ENCODE measurements around the gene TMEM42. TPM values are rescaled to one million over a fixed set of nuclear protein-coding genes. Genes with fewer than 3 reads are reported as not detected.

Gene TMEM42
- total and polyA plus RNA-seq, 2 of the 4 experiments (the other 2 are of a cell fraction), result 13.1 to 24.7 TPM

DNA sequence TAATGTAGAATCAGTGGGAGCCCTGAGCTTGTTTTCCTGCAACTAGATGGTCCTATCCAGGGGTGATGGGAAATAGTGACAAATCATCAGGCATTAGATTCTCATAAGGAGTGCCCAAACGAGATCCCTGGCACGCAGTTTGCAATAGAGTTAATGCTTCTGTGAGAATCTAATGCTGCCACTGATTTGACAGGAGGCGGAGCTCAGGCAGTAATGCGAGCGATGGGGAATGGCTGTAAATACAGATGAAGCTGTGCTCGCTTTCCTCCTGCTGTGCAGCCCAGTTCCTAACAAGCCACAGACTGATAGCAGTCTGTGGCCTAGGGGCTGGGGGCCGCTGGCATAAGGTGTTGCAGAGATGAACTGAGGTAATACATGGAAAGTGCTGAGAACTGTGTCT lies 28.3 kb upstream of the TMEM42 start:
- Histone ChIP-seq H3K9me1 (ENCODE audit: insufficient read depth, low read length) (no peaks in the 10 kb centered on the region), H2BK20ac (ENCODE audit: low read depth, low read length) (no peak overlapping the region), H3K79me1 (ENCODE audit: low read depth in 1 of 2, low read length in 2 of 2) (no peaks in the 10 kb centered on the region), H4K91ac (ENCODE audit: insufficient read depth, low read depth, low read length) (no peak overlapping the region), H4K5ac (ENCODE audit: low read depth, low read length) (no peak overlapping the region), H3K56ac (ENCODE audit: extremely low read depth, insufficient read depth, low read length) (no peak overlapping the region), H4K20me1 (ENCODE audit: insufficient read depth, low read length) (no peaks in the 10 kb centered on the region), H3K4me3 (ENCODE audit: insufficient read depth, low read depth, low read length) (no peak overlapping the region), H2AK5ac (ENCODE audit: low read depth, low read length) (no peak overlapping the region), H2BK5ac (ENCODE audit: low read depth, low read length, poor library complexity, severe bottlenecking) (no peak overlapping the region), H3K36me3 (ENCODE audit: control insufficient read depth, insufficient read depth, low read length) (peaks cover 9% of the 10 kb centered on the region), H2AK9ac (replicated peaks; ENCODE audit: low read depth, low read length, poor library complexity) (no peak overlapping the region), H3K4me1 (ENCODE audit: control insufficient read depth, insufficient read depth, low read length) (no peaks in the 10 kb centered on the region), H4K8ac (ENCODE audit: low read depth in 2 of 2, low read length in 2 of 2) (no peak overlapping the region), H3K23ac (ENCODE audit: low read depth, low read length) (no peak overlapping the region), H3K9ac (ENCODE audit: low read depth, low read length) (no peak overlapping the region), H2BK120ac (ENCODE audit: low read depth, low read length) (no peak overlapping the region), H3K4me2 (ENCODE audit: low read depth, low read length) (no peak overlapping the region), H3K27ac (ENCODE audit: insufficient read depth, low read length) (no peak overlapping the region), H3K4ac (ENCODE audit: low read depth, low read length) (no peak overlapping the region), H2BK15ac (ENCODE audit: low read depth, low read length) (no peak overlapping the region), H3K18ac (ENCODE audit: low read depth, low read length) (no peak overlapping the region), H2AFZ (replicated peaks; ENCODE audit: low read length, poor library complexity) (no peak overlapping the region), H3K27me3 (ENCODE audit: control insufficient read depth, insufficient read depth, low read length) (no peaks in the 10 kb centered on the region), H3K14ac (replicated peaks; ENCODE audit: low read depth, low read length) (no peak overlapping the region), H3K9me3 (ENCODE audit: control insufficient read depth, insufficient read depth, low read length) (peaks cover 2% of the 10 kb centered on the region; the same call in 1 of the 2 replicates)
- ChIA-PET CTCF (interaction anchor here (0.7 kb wide), 1 partner anchor 152 kb away, joined by 3 read pairs; no protein-coding TSS in a partner anchor), POLR2A (ENCODE audit: unreplicated experiment) (no interaction called here)
- in situ Hi-C loops (cut with MboI; ENCODE audit: low sequenced_read_pairs) (no loop called here), intact Hi-C loops (cut with micrococcal nuclease) (no loop called here), dilution Hi-C loops (cut with HindIII; ENCODE audit: low sequenced_read_pairs, unreplicated experiment) (no loop called here)
- BruUV-seq (replicated peaks), result no TSS peak
- 85% methylated on average over 2 of the region's 7 CpGs; no CpG with 5 or more reads in 1 of the 2 experiments for WGBS, 2 experiments (ENCODE audit: extremely low coverage in 2 of 2, insufficient read length in 1 of 2)
- ATAC-seq (ENCODE audit: low read depth) (no peak), DNase-seq (no peak)
- TF ChIP-seq RCOR1 (IDR thresholded peaks at IDR 0.05; ENCODE audit: insufficient replicate concordance, low read length), result no peak
- TF ChIP-seq SMC3 (IDR thresholded peaks at IDR 0.05; ENCODE audit: low read depth, low read length), result no peak
- TF ChIP-seq FOS (IDR thresholded peaks at IDR 0.05; ENCODE audit: low read depth, low read length), result no peak
- TF ChIP-seq CHD1 (IDR thresholded peaks at IDR 0.05; ENCODE audit: low read depth, low read length), result no peak
- TF ChIP-seq, protein P1, sequence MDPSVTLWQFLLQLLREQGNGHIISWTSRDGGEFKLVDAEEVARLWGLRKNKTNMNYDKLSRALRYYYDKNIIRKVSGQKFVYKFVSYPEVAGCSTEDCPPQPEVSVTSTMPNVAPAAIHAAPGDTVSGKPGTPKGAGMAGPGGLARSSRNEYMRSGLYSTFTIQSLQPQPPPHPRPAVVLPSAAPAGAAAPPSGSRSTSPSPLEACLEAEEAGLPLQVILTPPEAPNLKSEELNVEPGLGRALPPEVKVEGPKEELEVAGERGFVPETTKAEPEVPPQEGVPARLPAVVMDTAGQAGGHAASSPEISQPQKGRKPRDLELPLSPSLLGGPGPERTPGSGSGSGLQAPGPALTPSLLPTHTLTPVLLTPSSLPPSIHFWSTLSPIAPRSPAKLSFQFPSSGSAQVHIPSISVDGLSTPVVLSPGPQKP (IDR thresholded peaks at IDR 0.05; ENCODE audit: borderline replicate concordance, low read depth, low read length), result no peak
- no peak for TF ChIP-seq POLR2A (IDR thresholded peaks at IDR 0.05; ENCODE audit: low read depth, low read length)
- TF ChIP-seq MXI1 (IDR thresholded peaks at IDR 0.05; ENCODE audit: borderline replicate concordance, low read depth, low read length), result no peak
- no peak for TF ChIP-seq CEBPB (IDR thresholded peaks at IDR 0.05; ENCODE audit: low read depth, low read length)
- TF ChIP-seq MAFK (IDR thresholded peaks at IDR 0.05; ENCODE audit: low read depth, low read length), result no peak
- TF ChIP-seq, protein P2, sequence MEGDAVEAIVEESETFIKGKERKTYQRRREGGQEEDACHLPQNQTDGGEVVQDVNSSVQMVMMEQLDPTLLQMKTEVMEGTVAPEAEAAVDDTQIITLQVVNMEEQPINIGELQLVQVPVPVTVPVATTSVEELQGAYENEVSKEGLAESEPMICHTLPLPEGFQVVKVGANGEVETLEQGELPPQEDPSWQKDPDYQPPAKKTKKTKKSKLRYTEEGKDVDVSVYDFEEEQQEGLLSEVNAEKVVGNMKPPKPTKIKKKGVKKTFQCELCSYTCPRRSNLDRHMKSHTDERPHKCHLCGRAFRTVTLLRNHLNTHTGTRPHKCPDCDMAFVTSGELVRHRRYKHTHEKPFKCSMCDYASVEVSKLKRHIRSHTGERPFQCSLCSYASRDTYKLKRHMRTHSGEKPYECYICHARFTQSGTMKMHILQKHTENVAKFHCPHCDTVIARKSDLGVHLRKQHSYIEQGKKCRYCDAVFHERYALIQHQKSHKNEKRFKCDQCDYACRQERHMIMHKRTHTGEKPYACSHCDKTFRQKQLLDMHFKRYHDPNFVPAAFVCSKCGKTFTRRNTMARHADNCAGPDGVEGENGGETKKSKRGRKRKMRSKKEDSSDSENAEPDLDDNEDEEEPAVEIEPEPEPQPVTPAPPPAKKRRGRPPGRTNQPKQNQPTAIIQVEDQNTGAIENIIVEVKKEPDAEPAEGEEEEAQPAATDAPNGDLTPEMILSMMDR (conservative IDR thresholded peaks at IDR 0.05; ENCODE audit: low read depth, low read length), result no peak
- TF ChIP-seq NFE2L2 (IDR thresholded peaks at IDR 0.05; ENCODE audit: low read depth, low read length), result no peak
- no peak for TF ChIP-seq RFX5 (IDR thresholded peaks at IDR 0.05; ENCODE audit: low read depth, low read length)
- TF ChIP-seq RAD21 (IDR thresholded peaks at IDR 0.05; ENCODE audit: low read length), result no peak
- TF ChIP-seq MAZ (IDR thresholded peaks at IDR 0.05; ENCODE audit: borderline replicate concordance, low read depth, low read length), result no peak
- TF ChIP-seq, protein P3, sequence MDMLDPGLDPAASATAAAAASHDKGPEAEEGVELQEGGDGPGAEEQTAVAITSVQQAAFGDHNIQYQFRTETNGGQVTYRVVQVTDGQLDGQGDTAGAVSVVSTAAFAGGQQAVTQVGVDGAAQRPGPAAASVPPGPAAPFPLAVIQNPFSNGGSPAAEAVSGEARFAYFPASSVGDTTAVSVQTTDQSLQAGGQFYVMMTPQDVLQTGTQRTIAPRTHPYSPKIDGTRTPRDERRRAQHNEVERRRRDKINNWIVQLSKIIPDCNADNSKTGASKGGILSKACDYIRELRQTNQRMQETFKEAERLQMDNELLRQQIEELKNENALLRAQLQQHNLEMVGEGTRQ (IDR thresholded peaks at IDR 0.05; ENCODE audit: low read depth, low read length), result no peak
